Neural cell (in vitro differentiated cells): ENCODE results near the gene SPECC1.

ENCODE experiments used
- CTCF ChIP-seq: fragments of 450-650 bp; IDR thresholded peaks from 2 replicates; pipeline ENCODE4 v1.5.1; 2014; ENCODE audit warnings: antibody characterized with exemption, mild to moderate bottlenecking, moderate library complexity; ENCODE audit not compliant: poor library complexity, severe bottlenecking
- EP300 ChIP-seq: fragments of 450-650 bp; conservative IDR thresholded peaks from 2 replicates; pipeline ENCODE4 v1.6.1; 2014; ENCODE audit warnings: antibody characterized with exemption, mild to moderate bottlenecking, moderate library complexity; ENCODE audit not compliant: poor library complexity, severe bottlenecking
- EZH2 ChIP-seq: fragments of 200-600, 300-800 bp; shearing (Covaris generic), sonication (generic); IDR thresholded peaks from 2 replicates; pipeline ENCODE4 v1.6.1; 2014; ENCODE audit warnings: antibody characterized with exemption, low read length, borderline replicate concordance, mild to moderate bottlenecking; ENCODE audit not compliant: insufficient read depth, poor library complexity, severe bottlenecking
- POLR2AphosphoS5 ChIP-seq: IDR thresholded peaks from 2 replicates; pipeline ENCODE4 v1.6.1; 2012
- TAF1 ChIP-seq: IDR thresholded peaks from 2 replicates; pipeline ENCODE4 v1.6.1; 2012; ENCODE audit warnings: low read depth

GRCh38 chr17:20142268-20142667 is 133.1 kb downstream of the SPECC1 start:
- no peak for TF ChIP-seq CTCF
- TF ChIP-seq EP300 = no peak
- TF ChIP-seq EZH2 = no peak
- no peak for TF ChIP-seq POLR2AphosphoS5
- no peak for TF ChIP-seq TAF1
